ENCODE data around the gene EXOC3.

DNA sequence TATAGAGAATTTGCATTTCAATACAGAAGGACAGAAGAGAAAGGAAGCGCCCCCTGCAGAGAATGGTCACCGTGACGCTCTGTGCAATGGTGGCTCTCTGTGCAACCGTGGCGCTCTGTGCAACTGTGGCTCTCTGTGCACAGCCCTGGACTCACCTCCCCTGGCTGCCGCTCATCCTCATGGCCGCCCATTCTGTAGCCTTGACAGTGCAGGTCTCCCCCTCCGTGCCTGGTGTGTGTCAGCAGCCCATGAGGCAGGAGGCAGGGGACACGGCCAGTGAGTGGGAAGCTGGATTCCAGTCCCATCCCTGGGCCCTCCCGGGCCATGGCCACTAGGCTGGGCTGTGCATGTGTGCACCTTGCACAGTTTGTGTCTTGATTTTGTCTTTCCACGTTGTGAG is 12.0 kb downstream of the EXOC3 start:
- no peak for TF ChIP-seq POLR2AphosphoS5 (IDR thresholded peaks at IDR 0.05)
- TF ChIP-seq CTCF (IDR thresholded peaks at IDR 0.05) = no peak
- TF ChIP-seq POLR2A (IDR thresholded peaks at IDR 0.05) = no peak
- no peak for TF ChIP-seq EP300 (IDR thresholded peaks at IDR 0.05)

Measured in sigmoid colon (tissue), 4 donors.